CD1c-positive myeloid dendritic cell (primary cell): ENCODE measurements around the gene YTHDC2.
A peak's percentile ranks its signal among the peaks of the same experiment; 100 is the strongest.
"Not testable (repeated sequence)": the region's sequence is repeated elsewhere in the genome, so short reads cannot be mapped to it uniquely, and the experiment has no call there.

Source experiments
- DNase-seq: peaks from one replicate; pipeline ENCODE4 v3.0.0-alpha.2; 2016; ENCODE audit errors: extremely low spot score

Gene YTHDC2

GRCh38 chr5:113603246-113603645, 89.8 kb downstream of the YTHDC2 start:
- not testable (repeated sequence) for DNase-seq

GRCh38 chr5:113606298-113607134, 93.0 kb downstream of the YTHDC2 start:
- DNase-seq: peak; percentile 64

GRCh38 chr5:113607361-113607760, 93.9 kb downstream of the YTHDC2 start:
- DNase-seq: no peak

- DNase-seq: no peak
Measured at GRCh38 chr5:113608113-113608596, 94.7 kb downstream of the YTHDC2 start.

GRCh38 chr5:113612060-113612496, 98.6 kb downstream of the YTHDC2 start:
- DNase-seq: peak; percentile 61

- no peak for DNase-seq
Measured at GRCh38 chr5:113614191-113614590, 100.7 kb downstream of the YTHDC2 start.

GRCh38 chr5:113615708-113616107, 102.2 kb downstream of the YTHDC2 start:
- no peak for DNase-seq

- no peak for DNase-seq
Measured at GRCh38 chr5:113617191-113617796, 103.8 kb downstream of the YTHDC2 start.

GRCh38 chr5:113632996-113633395, 119.5 kb downstream of the YTHDC2 start:
- peak; percentile 35 for DNase-seq

- DNase-seq: no peak
Measured at GRCh38 chr5:113634957-113635356, 121.5 kb downstream of the YTHDC2 start.

GRCh38 chr5:113641715-113642114, 128.2 kb downstream of the YTHDC2 start:
- no peak for DNase-seq
